OCI-LY1 (cell line): ENCODE measurements around the gene SLC30A10.
"Not testable (repeated sequence)": the region's sequence is repeated elsewhere in the genome, so short reads cannot be mapped to it uniquely, and the experiment has no call there.

Experiments used
- H2AFZ ChIP-seq: fragments of 200-600 bp; sonication (generic), shearing (Covaris generic); 2 replicates; pipeline ENCODE4 v1.6.0; 2014; ENCODE audit warnings: antibody characterized with exemption, mild to moderate bottlenecking, low read length
- H3F3A ChIP-seq: fragments of 200-600 bp; sonication (generic), shearing (Covaris generic); 2 replicates; pipeline ENCODE4 v1.6.0; 2014; ENCODE audit warnings: mild to moderate bottlenecking, antibody characterized with exemption, low read length, moderate library complexity; ENCODE audit not compliant: insufficient read depth
- H3K27ac ChIP-seq: fragments of 200-600 bp; sonication (generic); 2 replicates; pipeline ENCODE4 v1.5.1; 2014; ENCODE audit warnings: low read length, mixed run types, mild to moderate bottlenecking, low read depth; ENCODE audit not compliant: poor library complexity, severe bottlenecking
- H3K27me3 ChIP-seq: fragments of 200-600 bp; sonication (generic); 2 replicates; pipeline ENCODE4 v1.6.0; 2014; ENCODE audit warnings: antibody characterized with exemption, mild to moderate bottlenecking, low read length, moderate library complexity; ENCODE audit not compliant: insufficient read depth
- H3K36me3 ChIP-seq: fragments of 200-600 bp; sonication (generic); 2 replicates; pipeline ENCODE4 v1.6.1; 2014; ENCODE audit warnings: mild to moderate bottlenecking, antibody characterized with exemption, low read length, moderate library complexity, mixed read lengths; ENCODE audit not compliant: insufficient read depth
- H3K4me1 ChIP-seq: fragments of 200-600 bp; sonication (generic); 2 replicates; pipeline ENCODE4 v1.5.1; 2014; ENCODE audit warnings: mild to moderate bottlenecking, low read length, moderate library complexity; ENCODE audit not compliant: insufficient read depth, severe bottlenecking
- H3K4me2 ChIP-seq: fragments of 200-600 bp; sonication (generic), shearing (Covaris generic); 2 replicates; pipeline ENCODE4 v1.6.1; 2014; ENCODE audit warnings: low read length
- H3K4me3 ChIP-seq: fragments of 200-600 bp; sonication (generic); 2 replicates; pipeline ENCODE4 v1.5.1; 2014; ENCODE audit warnings: low read length, low read depth, mild to moderate bottlenecking, mixed read lengths; ENCODE audit not compliant: poor library complexity, severe bottlenecking
- H3K79me2 ChIP-seq: fragments of 200-600 bp; shearing (Covaris generic); 2 replicates; pipeline ENCODE4 v1.6.1; 2016; ENCODE audit warnings: mixed run types, low read length, mixed read lengths; ENCODE audit not compliant: insufficient read depth
- H3K9ac ChIP-seq: fragments of 200-600 bp; sonication (generic), shearing (Covaris generic); 2 replicates; pipeline ENCODE4 v1.6.1; 2014; ENCODE audit warnings: mild to moderate bottlenecking, low read length, mixed read lengths
- H3K9me2 ChIP-seq: fragments of 200-600 bp; sonication (generic), shearing (Covaris generic); 2 replicates; pipeline ENCODE4 v1.6.1; 2014; ENCODE audit warnings: low read depth, mild to moderate bottlenecking, low read length, mixed read lengths
- H3K9me3 ChIP-seq: fragments of 200-600 bp; shearing (Covaris generic); 2 replicates; pipeline ENCODE4 v1.6.1; 2014; ENCODE audit warnings: low read length, mixed read lengths
- H4K20me1 ChIP-seq: fragments of 200-600 bp; sonication (generic), shearing (Covaris generic); 2 replicates; pipeline ENCODE4 v1.6.0; 2016; ENCODE audit warnings: mild to moderate bottlenecking, low read length; ENCODE audit not compliant: insufficient read depth
- CTCF ChIP-seq: fragments of 200-600 bp; sonication (generic), shearing (Covaris generic); IDR thresholded peaks from 2 replicates; pipeline ENCODE4 v1.5.1; 2017; ENCODE audit warnings: mild to moderate bottlenecking, antibody characterized with exemption, low read length, moderate library complexity, mixed read lengths
- EZH2 ChIP-seq: fragments of 200-600 bp; sonication (generic), shearing (Covaris generic); IDR thresholded peaks from 2 replicates; pipeline ENCODE4 v1.8.0; 2017; ENCODE audit warnings: borderline replicate concordance, mixed run types, mild to moderate bottlenecking, antibody characterized with exemption, low read length, moderate library complexity, mixed read lengths

SLC30A10 gene

GRCh38 chr1:219875860-219876259 lies 52.5 kb downstream of the SLC30A10 start:
- Histone ChIP-seq H3K4me1 (no peaks in the 10 kb centered on the region), H3K9ac (no peak overlapping the region), H3K79me2 (no peaks in the 10 kb centered on the region), H3K36me3 (no peaks in the 10 kb centered on the region), H3K27ac (no peak overlapping the region), H2AFZ (no peak overlapping the region), H3F3A (no peaks in the 10 kb centered on the region), H3K9me3 (no peaks in the 10 kb centered on the region), H3K4me2 (no peak overlapping the region), H3K4me3 (no peak overlapping the region), H3K9me2 (no peaks in the 10 kb centered on the region), H3K27me3 (no peaks in the 10 kb centered on the region), H4K20me1 (no peaks in the 10 kb centered on the region)
- TF ChIP-seq EZH2 = no peak
- no peak for TF ChIP-seq CTCF

- not testable (repeated sequence) for H4K20me1 ChIP-seq, H3K36me3 ChIP-seq, H2AFZ ChIP-seq, H3K4me2 ChIP-seq, H3K9me2 ChIP-seq, H3K4me1 ChIP-seq, H3K9me3 ChIP-seq, H3F3A ChIP-seq, H3K4me3 ChIP-seq, H3K79me2 ChIP-seq, H3K9ac ChIP-seq, H3K27me3 ChIP-seq, H3K27ac ChIP-seq
Observed at GRCh38 chr1:219872538-219872937, 55.8 kb downstream of the SLC30A10 start.

GRCh38 chr1:219871427-219872057 lies 56.8 kb downstream of the SLC30A10 start:
- Histone ChIP-seq H3K4me2 (no peak overlapping the region), H3K36me3 (no peaks in the 10 kb centered on the region), H2AFZ (no peak overlapping the region), H3K9me3 (no peaks in the 10 kb centered on the region), H3K79me2 (no peaks in the 10 kb centered on the region), H3K9ac (no peak overlapping the region), H3K4me3 (no peak overlapping the region), H3K9me2 (no peaks in the 10 kb centered on the region), H3K27me3 (no peaks in the 10 kb centered on the region), H3F3A (no peaks in the 10 kb centered on the region), H3K4me1 (no peaks in the 10 kb centered on the region), H4K20me1 (no peaks in the 10 kb centered on the region), H3K27ac (no peak overlapping the region)
- TF ChIP-seq CTCF (no peak), EZH2 (no peak)

- not testable (repeated sequence) for H4K20me1 ChIP-seq, H3K4me1 ChIP-seq, H3K27me3 ChIP-seq, H3K4me3 ChIP-seq, H3K27ac ChIP-seq, H3K4me2 ChIP-seq, H3K9me2 ChIP-seq, H3K9ac ChIP-seq, H3K36me3 ChIP-seq, H3K79me2 ChIP-seq, H3K9me3 ChIP-seq, H3F3A ChIP-seq, H2AFZ ChIP-seq
Observed at GRCh38 chr1:219868615-219869014, 59.7 kb downstream of the SLC30A10 start.
